Calu3 (cell line): ENCODE results near the gene STXBP2. TPM values are rescaled to one million over a fixed set of nuclear protein-coding genes. Genes with fewer than 3 reads are reported as not detected.

Source experiments
- BruUV-seq: library from RNA; stranded (reverse); fragments of 400-500 nt; replicated peaks from 2 replicates; lab custom pipeline; 2021; lab: Mats Ljungman, UMichigan
- CTCF ChIA-PET: fragments of 300-600 bp; sonication (Branson Sonifier 250); formaldehyde crosslinking; loops from one replicate; lab custom pipeline; 2022; ENCODE audit warnings: antibody characterized with exemption; lab: Charles Lee
- DNase-seq: peaks from one replicate; pipeline ENCODE4 v3.0.0; 2022
- H3K27ac Mint-ChIP-seq: one replicate; pipeline ENCODE4 v1.8.0; 2022; ENCODE audit warnings: mixed read lengths; ENCODE audit not compliant: unreplicated experiment
- H3K27me3 Mint-ChIP-seq: one replicate; pipeline ENCODE4 v1.8.0; 2022; ENCODE audit warnings: mixed read lengths; ENCODE audit not compliant: unreplicated experiment
- H3K36me3 Mint-ChIP-seq: one replicate; pipeline ENCODE4 v1.8.0; 2022; ENCODE audit warnings: mild to moderate bottlenecking, moderate library complexity, mixed read lengths; ENCODE audit not compliant: insufficient read depth, unreplicated experiment
- H3K4me1 Mint-ChIP-seq: one replicate; pipeline ENCODE4 v1.8.0; 2022; ENCODE audit warnings: mild to moderate bottlenecking, low read depth, mixed read lengths; ENCODE audit not compliant: unreplicated experiment
- H3K4me3 Mint-ChIP-seq: one replicate; pipeline ENCODE4 v1.8.0; 2022; ENCODE audit warnings: mild to moderate bottlenecking, low read depth, moderate library complexity, mixed read lengths; ENCODE audit not compliant: unreplicated experiment
- H3K9me3 Mint-ChIP-seq: one replicate; pipeline ENCODE4 v1.8.0; 2022; ENCODE audit warnings: low read depth, mixed read lengths; ENCODE audit not compliant: unreplicated experiment
- intact Hi-C: fragments of 100-400 bp; cut with micrococcal nuclease; formaldehyde crosslinking; loops from one replicate; pipeline ENCODE4 v1.10.0; 2022; ENCODE audit not compliant: unreplicated experiment
- total RNA-seq: library from RNA; stranded (reverse); gene quantifications from 2 replicates; pipeline ENCODE4 v1.2.3, GENCODE V29; 2022
- TF ChIP-seq, protein P1 (sequence below): fragments of 200-600 bp; IDR thresholded peaks from one replicate; pipeline ENCODE4 v1.8.0; 2022; ENCODE audit warnings: antibody characterized with exemption; ENCODE audit not compliant: unreplicated experiment

STXBP2 gene
- total RNA-seq, 1 experiment from 2014 or later = 132 TPM

DNA sequence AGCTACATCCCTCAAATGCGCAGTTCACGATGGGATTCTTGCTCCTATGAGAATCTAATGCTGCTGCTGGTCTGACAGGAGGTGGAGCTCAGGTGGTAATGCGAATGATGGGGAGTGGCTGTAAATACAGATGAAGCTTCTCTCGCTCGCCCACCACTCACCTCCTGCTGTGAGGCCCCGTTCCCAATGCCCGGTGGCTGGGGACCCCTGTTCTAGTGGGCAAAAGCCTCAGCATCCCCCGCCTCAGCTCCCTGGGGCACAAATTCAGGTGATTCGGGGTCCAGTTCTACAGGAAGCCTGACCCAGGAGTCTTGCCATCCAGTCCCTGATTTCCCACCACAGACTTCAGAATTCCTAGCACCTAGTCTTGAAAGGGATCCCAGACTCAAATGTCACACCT, 35.6 kb downstream of the STXBP2 start:
- TF ChIP-seq, protein P1, sequence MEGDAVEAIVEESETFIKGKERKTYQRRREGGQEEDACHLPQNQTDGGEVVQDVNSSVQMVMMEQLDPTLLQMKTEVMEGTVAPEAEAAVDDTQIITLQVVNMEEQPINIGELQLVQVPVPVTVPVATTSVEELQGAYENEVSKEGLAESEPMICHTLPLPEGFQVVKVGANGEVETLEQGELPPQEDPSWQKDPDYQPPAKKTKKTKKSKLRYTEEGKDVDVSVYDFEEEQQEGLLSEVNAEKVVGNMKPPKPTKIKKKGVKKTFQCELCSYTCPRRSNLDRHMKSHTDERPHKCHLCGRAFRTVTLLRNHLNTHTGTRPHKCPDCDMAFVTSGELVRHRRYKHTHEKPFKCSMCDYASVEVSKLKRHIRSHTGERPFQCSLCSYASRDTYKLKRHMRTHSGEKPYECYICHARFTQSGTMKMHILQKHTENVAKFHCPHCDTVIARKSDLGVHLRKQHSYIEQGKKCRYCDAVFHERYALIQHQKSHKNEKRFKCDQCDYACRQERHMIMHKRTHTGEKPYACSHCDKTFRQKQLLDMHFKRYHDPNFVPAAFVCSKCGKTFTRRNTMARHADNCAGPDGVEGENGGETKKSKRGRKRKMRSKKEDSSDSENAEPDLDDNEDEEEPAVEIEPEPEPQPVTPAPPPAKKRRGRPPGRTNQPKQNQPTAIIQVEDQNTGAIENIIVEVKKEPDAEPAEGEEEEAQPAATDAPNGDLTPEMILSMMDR = no peak
- Mint-ChIP-seq H3K9me3 (no peaks in the 10 kb centered on the region), H3K4me3 (no peak overlapping the region), H3K27ac (no peak overlapping the region), H3K27me3 (peaks cover 67% of the 10 kb centered on the region), H3K36me3 (no peaks in the 10 kb centered on the region), H3K4me1 (peaks cover 8% of the 10 kb centered on the region)
- CTCF ChIA-PET = no interaction called here
- no peak for DNase-seq
- no TSS peak for BruUV-seq
- intact Hi-C loops = no loop called here

DNA sequence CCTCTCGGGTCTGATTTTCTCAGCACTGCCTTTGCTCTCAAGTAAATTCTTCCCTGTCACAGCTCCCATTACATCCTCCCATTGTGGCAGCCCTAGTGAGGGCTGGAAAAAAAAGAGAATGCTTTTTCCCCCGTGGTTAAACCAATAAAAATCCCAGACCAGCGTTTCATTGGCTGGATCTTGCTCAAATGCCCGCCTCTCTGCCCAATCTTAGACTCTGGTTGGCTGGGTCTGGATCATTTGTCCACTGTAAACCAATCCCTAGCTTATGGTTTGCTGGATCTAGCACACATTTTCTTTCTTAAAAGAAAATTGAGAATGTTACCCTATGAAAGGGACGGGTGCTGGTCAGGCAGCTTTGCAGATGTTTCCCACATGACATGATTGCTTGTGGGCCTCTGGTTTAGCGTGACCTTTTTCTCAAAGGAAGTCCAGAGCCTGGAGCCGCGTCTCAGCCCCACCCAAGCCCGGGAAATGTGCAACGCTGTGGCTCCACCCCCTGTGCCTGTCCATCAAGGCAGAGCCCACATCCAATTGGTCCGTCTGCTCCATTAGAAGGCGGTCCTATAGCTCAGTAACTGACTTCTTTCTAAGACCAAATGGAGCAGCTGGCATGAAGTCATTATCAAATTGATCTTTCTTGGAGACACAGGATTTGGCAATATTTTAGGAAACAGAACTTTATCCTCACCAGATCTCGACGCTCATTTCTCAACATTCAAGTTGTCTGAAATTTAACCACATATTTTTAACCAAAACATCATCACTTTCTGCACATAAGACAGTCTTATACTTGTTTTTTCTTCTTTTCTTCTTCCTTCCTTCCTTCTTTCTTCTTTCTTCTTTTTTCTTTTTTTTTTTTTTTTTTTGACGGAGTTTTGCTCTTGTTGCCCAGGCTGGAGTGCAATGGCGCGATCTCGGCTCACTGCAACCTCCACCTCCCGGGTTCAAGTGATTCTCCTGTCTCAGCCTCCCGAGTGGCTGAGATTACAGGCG, 37.4 kb downstream of the STXBP2 start:
- Mint-ChIP-seq H3K9me3 (no peaks in the 10 kb centered on the region), H3K4me1 (peaks cover 8% of the 10 kb centered on the region), H3K4me3 (no peak overlapping the region), H3K27me3 (peaks cover 79% of the 10 kb centered on the region), H3K27ac (no peak overlapping the region), H3K36me3 (no peaks in the 10 kb centered on the region)
- TF ChIP-seq, protein P1 = no peak
- intact Hi-C loops = no loop called here
- no TSS peak for BruUV-seq
- CTCF ChIA-PET = interaction anchor here (0.6 kb wide), 1 partner anchor 78 kb away, joined by 8 read pairs; no protein-coding TSS in a partner anchor
- peak; percentile 59 for DNase-seq

DNA sequence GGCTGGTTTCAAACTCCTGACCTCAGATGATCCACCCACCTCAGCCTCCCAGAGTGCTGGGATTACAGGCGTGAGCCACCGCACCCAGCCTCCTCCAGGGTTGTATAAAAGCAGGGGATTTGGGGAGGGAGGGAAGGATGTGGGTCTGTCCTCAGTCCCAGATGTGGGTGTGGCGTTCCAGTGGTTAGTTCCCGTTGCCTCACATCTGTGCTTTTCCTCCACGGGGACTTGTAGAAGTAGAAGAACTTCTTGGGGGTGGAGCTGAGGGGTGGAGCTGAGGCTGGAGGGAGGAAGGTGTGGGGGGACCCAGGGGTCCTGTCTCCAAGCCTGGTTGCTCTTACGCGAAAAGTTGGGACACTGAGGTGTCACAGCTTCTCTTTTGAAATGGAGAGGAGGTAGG, 39.5 kb downstream of the STXBP2 start:
- intact Hi-C loops = no loop called here

GRCh38 chr19:7676854-7677253, 39.9 kb downstream of the STXBP2 start, which contains the start of gene MCEMP1:
Gene MCEMP1 (plus strand): TSS chr19:7677090. CDS start chr19:7677121, 31 bp downstream.
- Mint-ChIP-seq H3K4me1 (no peaks in the 10 kb centered on the region), H3K4me3 (no peak within 1 kb of the TSS), H3K27ac (no peak within 1 kb of the TSS), H3K9me3 (no peaks in the 10 kb centered on the region), H3K27me3 (peaks cover 67% of the 10 kb centered on the region), H3K36me3 (peaks cover 16% of the 10 kb centered on the region)
- DNase-seq = no peak
- CTCF ChIA-PET = no interaction called here
- no TSS peak for BruUV-seq
- intact Hi-C loops = no loop called here
- TF ChIP-seq, protein P1 = no peak

More for the DNA sequence above, 39.5 kb downstream of the STXBP2 start:
- no TSS peak for BruUV-seq
- CTCF ChIA-PET = no interaction called here
- Mint-ChIP-seq H3K27ac (no peak overlapping the region), H3K4me1 (no peaks in the 10 kb centered on the region), H3K9me3 (no peaks in the 10 kb centered on the region), H3K4me3 (no peak overlapping the region), H3K36me3 (peaks cover 11% of the 10 kb centered on the region), H3K27me3 (peaks cover 67% of the 10 kb centered on the region)
- TF ChIP-seq, protein P1 = no peak
- no peak for DNase-seq
